Gastroesophageal sphincter (tissue), 4 donors: ENCODE measurements around the gene CACNA2D3. TPM values are rescaled to one million over a fixed set of nuclear protein-coding genes. Genes with fewer than 3 reads are reported as not detected.

Experiments used
- ATAC-seq: fragments of 150-250 bp; one replicate; pipeline ENCODE4 v1.9.1; 2016; ENCODE audit warnings: mild to moderate bottlenecking, moderate library complexity
- H3K27ac ChIP-seq, 4 donors: fragments of 200-600 bp; sonication (generic) in 3 of 4; 1 replicate in 3 of 4; 2 replicates in 1 of 4; pipeline ENCODE4 v1.5.1; 2016 to 2019
- H3K27me3 ChIP-seq: fragments of 200-600 bp; sonication (generic); one replicate; pipeline ENCODE4 v1.5.1; 2019
- H3K36me3 ChIP-seq, 2 donors: fragments of 200-600 bp; sonication (generic); one replicate each; pipeline ENCODE4 v1.5.1; 2019; ENCODE audit warnings: control low read depth in 1 of 2
- H3K4me1 ChIP-seq, 3 donors: fragments of 200-600 bp; sonication (generic); 1 replicate in 2 of 3; 2 replicates in 1 of 3; pipeline ENCODE4 v1.5.1; 2016 to 2019; ENCODE audit warnings: control low read depth in 2 of 3
- H3K4me3 ChIP-seq, 2 donors: fragments of 200-600 bp; sonication (generic); one replicate each; pipeline ENCODE4 v1.5.1; 2019; ENCODE audit warnings: mild to moderate bottlenecking in 1 of 2, moderate library complexity in 1 of 2
- H3K9me3 ChIP-seq, 3 donors: fragments of 200-600 bp; sonication (generic); one replicate each; pipeline ENCODE4 v1.5.1; 2017 to 2019; ENCODE audit warnings: control low read depth in 2 of 3
- EP300 ChIP-seq: sonication (generic); formaldehyde crosslinking; IDR thresholded peaks from one replicate; pipeline ENCODE4 v1.6.1; 2017; ENCODE audit warnings: antibody characterized with exemption, mild to moderate bottlenecking
- POLR2A ChIP-seq, 2 donors: fragments of 450-650 bp; IDR thresholded peaks; one replicate each; pipeline ENCODE4 v1.6.1; 2017; ENCODE audit warnings: antibody characterized with exemption in 2 of 2, mild to moderate bottlenecking in 2 of 2, moderate library complexity in 1 of 2
- POLR2AphosphoS5 ChIP-seq: sonication (generic); formaldehyde crosslinking; IDR thresholded peaks from one replicate; pipeline ENCODE4 v1.6.1; 2017; ENCODE audit warnings: antibody characterized with exemption
- WGBS, 2 donors: methylation state at CpG; one replicate each; pipeline ENCODE4 v1.1.5; 2018; ENCODE audit warnings: low coverage in 1 of 2; 5-methylcytosine and 5-hydroxymethylcytosine counted together
- total RNA-seq, 4 donors: library from RNA; depleted of rRNA; stranded (reverse); fragments of >200 nt; gene quantifications; one replicate each; pipeline ENCODE4 v1.1.0, GENCODE V29; 2016
- TF ChIP-seq, protein P1 (sequence below), 4 experiments: fragments of 200-600 bp in 2 of 4; fragments of 450-650 bp in 2 of 4; sonication (generic) in 1 of 4; IDR thresholded peaks; one replicate each; pipeline ENCODE4 v1.5.1; 2017 to 2019; ENCODE audit warnings: antibody characterized with exemption in 4 of 4, mild to moderate bottlenecking in 2 of 4, moderate library complexity in 2 of 4

Gene CACNA2D3
- total RNA-seq, 4 donors from 2014 or later: 0.94 to 6.5 (median 3.5) TPM

DNA sequence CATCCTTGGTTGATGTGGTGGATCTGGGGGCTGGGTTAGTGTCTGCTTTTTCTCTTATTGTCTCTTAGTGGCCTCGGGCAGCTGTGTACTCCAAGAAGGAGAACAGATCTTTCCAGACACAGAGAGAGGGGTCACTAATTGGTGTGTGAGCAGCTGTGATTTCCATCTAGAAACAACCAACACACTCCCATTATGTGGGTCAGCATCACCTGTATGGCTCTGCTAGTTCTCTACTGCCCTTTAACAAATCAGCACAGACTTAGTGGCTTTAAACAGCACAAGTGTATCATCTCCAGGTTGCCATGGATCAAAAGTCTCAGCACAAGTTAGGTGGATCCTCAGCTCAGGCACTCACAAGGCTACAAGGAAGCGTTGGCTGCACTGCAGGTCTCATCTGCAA lies 648.7 kb downstream of the CACNA2D3 start:
- Histone ChIP-seq H3K27ac (no peak overlapping the region), H3K4me1 (no peaks in the 10 kb centered on the region), H3K9me3 (no peaks in the 10 kb centered on the region), H3K4me3 (no peak overlapping the region), H3K27me3 (no peaks in the 10 kb centered on the region), H3K36me3 (no peaks in the 10 kb centered on the region)
- WGBS, 2 donors: 83 to 90% methylated on average over 2 of the region's 2 CpGs
- ATAC-seq: no peak
- TF ChIP-seq, protein P1, sequence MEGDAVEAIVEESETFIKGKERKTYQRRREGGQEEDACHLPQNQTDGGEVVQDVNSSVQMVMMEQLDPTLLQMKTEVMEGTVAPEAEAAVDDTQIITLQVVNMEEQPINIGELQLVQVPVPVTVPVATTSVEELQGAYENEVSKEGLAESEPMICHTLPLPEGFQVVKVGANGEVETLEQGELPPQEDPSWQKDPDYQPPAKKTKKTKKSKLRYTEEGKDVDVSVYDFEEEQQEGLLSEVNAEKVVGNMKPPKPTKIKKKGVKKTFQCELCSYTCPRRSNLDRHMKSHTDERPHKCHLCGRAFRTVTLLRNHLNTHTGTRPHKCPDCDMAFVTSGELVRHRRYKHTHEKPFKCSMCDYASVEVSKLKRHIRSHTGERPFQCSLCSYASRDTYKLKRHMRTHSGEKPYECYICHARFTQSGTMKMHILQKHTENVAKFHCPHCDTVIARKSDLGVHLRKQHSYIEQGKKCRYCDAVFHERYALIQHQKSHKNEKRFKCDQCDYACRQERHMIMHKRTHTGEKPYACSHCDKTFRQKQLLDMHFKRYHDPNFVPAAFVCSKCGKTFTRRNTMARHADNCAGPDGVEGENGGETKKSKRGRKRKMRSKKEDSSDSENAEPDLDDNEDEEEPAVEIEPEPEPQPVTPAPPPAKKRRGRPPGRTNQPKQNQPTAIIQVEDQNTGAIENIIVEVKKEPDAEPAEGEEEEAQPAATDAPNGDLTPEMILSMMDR (IDR thresholded peaks at IDR 0.05): no peak
- TF ChIP-seq POLR2AphosphoS5: no peak
- no peak for TF ChIP-seq EP300
- no peak for TF ChIP-seq POLR2A (IDR thresholded peaks at IDR 0.05)

DNA sequence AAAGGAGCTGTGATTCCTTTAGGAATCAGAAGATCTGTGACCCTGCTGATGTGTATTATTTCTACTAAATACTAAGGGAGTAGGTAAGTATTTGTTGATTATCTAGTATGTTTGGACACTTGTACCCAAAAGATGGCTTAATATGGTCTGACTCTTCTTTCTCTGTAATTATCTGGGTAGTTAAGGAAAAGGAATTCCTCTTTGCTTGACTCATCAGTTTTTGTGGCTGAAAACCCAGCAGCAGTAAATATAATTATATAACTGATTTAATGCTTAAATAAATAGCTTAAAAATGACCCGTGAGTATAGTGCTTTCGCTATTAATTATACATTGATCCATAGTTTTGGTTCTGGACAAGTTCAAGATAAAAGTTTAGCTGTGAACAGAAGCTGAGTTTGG lies 649.7 kb downstream of the CACNA2D3 start:
- Histone ChIP-seq H3K9me3 (no peaks in the 10 kb centered on the region), H3K27ac (no peak overlapping the region), H3K4me1 (no peaks in the 10 kb centered on the region), H3K36me3 (no peaks in the 10 kb centered on the region), H3K4me3 (no peak overlapping the region), H3K27me3 (no peaks in the 10 kb centered on the region)
- TF ChIP-seq, protein P1 (IDR thresholded peaks at IDR 0.05): no peak
- TF ChIP-seq POLR2AphosphoS5 (no peak), POLR2A (IDR thresholded peaks at IDR 0.05) (no peak), EP300 (no peak)
- WGBS, 2 donors: 43 to 74% methylated on average over 2 of the region's 2 CpGs
- ATAC-seq: no peak

DNA sequence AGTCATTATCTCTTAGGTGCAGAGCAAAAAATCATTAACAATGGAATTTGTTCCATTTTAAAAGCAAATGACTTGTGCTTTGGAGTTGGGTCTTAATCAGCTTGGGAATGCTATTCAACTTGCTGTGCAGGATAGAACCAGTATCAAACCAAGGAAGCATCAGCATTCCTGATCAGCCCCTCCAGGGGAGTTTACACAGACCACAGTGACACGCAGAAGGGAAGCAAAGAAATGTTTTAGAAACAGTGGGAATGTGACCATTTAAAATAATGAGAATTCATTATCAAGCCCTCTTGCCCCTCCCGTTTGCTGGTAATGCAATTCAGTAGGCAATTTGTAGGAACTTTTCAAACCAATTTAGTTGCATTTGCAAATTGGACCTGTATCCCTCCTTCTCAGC lies 650.4 kb downstream of the CACNA2D3 start:
- Histone ChIP-seq H3K27me3 (no peaks in the 10 kb centered on the region), H3K4me1 (no peaks in the 10 kb centered on the region), H3K36me3 (no peaks in the 10 kb centered on the region), H3K27ac (no peak overlapping the region), H3K9me3 (no peaks in the 10 kb centered on the region), H3K4me3 (no peak overlapping the region)
- ATAC-seq: no peak
- 83 to 92% methylated on average over 2 of the region's 2 CpGs for WGBS, 2 donors
- no peak for TF ChIP-seq EP300
- no peak for TF ChIP-seq POLR2A (IDR thresholded peaks at IDR 0.05)
- TF ChIP-seq, protein P1 (IDR thresholded peaks at IDR 0.05): no peak

DNA sequence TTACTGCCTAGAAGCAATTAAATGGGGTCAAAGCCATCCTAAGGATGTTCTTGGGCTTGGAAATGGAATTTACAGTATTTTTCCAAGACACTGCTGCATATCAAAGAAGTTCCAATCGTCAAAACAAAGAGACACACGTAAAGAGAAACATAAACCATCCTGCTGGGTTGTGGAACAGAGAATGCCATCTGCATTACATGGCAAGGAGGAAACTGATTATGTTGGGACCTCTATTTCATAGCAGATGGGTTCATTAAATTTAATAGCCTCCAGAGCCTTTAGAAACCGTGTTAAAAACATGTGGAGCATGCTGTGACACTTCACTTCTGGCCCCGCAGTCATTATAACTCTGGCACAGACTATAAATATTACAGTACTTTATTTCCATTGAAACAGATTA lies 650.9 kb downstream of the CACNA2D3 start:
- TF ChIP-seq POLR2AphosphoS5: no peak
- TF ChIP-seq, protein P1 (IDR thresholded peaks at IDR 0.05): no peak
- H3K27ac ChIP-seq: no peak overlapping the region
- no peaks in the 10 kb centered on the region for H3K4me1 ChIP-seq
- no peaks in the 10 kb centered on the region for H3K36me3 ChIP-seq
- ATAC-seq: no peak
- 56 to 59% methylated on average over 4 of the region's 4 CpGs for WGBS, 2 donors
- no peaks in the 10 kb centered on the region for H3K9me3 ChIP-seq
- H3K4me3 ChIP-seq: no peak overlapping the region
- H3K27me3 ChIP-seq: no peaks in the 10 kb centered on the region

DNA sequence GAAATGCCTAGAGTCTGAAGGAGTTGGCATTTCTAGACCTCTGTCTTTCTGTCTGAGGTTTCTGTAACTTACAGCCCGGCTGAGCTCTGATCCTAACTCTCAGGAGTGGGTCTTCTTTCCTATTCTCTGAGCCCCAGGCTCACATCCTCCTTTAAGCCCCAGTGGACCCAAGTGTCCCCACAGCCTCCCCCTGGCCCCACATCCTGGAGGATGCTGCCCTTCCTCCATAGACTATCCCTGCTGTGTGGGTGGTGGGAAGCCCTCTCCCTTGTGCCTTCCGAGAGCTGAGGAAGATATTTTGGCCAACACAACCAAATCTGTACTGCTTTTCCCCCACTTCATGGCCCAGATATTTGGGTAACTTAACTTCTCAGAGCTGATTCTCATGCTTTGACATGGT lies 654.2 kb downstream of the CACNA2D3 start:
- no peaks in the 10 kb centered on the region for H3K27me3 ChIP-seq
- 100% methylated on average over 1 of the region's 2 CpGs for WGBS, 2 donors
- no peak for ATAC-seq
- H3K9me3 ChIP-seq: no peaks in the 10 kb centered on the region
- no peak overlapping the region for H3K27ac ChIP-seq
- no peaks in the 10 kb centered on the region for H3K36me3 ChIP-seq
- H3K4me3 ChIP-seq: no peak overlapping the region
- TF ChIP-seq POLR2AphosphoS5: no peak
- TF ChIP-seq POLR2A (IDR thresholded peaks at IDR 0.05): no peak
- no peak for TF ChIP-seq EP300
- TF ChIP-seq, protein P1 (IDR thresholded peaks at IDR 0.05): no peak
- no peaks in the 10 kb centered on the region for H3K4me1 ChIP-seq
